ENCODE data around the gene OGFOD2. TPM values are rescaled to one million over a fixed set of nuclear protein-coding genes. Genes with fewer than 3 reads are reported as not detected.

Gene OGFOD2
- total RNA-seq, 6 experiments from 2014 or later, result 16.2 to 18.3 (median 17.6) TPM

DNA sequence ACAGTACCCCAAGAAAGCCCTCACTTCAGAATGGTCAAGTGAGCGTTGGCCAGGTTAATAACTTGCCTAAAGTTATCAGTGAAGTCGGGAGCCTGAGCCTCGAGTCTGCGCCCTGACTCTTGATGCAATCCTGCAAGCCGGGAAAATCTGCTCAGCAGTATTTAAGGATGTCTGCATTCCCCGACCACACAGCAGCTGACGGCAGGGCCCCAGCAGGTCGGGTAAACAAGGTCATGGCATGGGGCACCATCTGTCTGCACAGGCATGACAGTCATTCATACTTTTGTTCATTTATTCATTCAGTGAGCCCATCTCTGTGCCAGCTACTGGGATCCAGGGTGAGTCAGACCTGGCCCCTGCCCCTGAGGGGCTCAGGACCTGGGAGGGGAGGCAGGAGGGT, 19.9 kb upstream of the OGFOD2 start:
- no peak overlapping the region for H3K27ac Mint-ChIP-seq
- peaks cover 12% of the 10 kb centered on the region for H3K4me1 Mint-ChIP-seq (ENCODE audit: low read depth)
- TF ChIP-seq, protein P1, sequence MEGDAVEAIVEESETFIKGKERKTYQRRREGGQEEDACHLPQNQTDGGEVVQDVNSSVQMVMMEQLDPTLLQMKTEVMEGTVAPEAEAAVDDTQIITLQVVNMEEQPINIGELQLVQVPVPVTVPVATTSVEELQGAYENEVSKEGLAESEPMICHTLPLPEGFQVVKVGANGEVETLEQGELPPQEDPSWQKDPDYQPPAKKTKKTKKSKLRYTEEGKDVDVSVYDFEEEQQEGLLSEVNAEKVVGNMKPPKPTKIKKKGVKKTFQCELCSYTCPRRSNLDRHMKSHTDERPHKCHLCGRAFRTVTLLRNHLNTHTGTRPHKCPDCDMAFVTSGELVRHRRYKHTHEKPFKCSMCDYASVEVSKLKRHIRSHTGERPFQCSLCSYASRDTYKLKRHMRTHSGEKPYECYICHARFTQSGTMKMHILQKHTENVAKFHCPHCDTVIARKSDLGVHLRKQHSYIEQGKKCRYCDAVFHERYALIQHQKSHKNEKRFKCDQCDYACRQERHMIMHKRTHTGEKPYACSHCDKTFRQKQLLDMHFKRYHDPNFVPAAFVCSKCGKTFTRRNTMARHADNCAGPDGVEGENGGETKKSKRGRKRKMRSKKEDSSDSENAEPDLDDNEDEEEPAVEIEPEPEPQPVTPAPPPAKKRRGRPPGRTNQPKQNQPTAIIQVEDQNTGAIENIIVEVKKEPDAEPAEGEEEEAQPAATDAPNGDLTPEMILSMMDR (IDR thresholded peaks at IDR 0.05), result no peak
- H3K4me3 Mint-ChIP-seq, result no peak overlapping the region
- no peak for DNase-seq
- no peaks in the 10 kb centered on the region for H3K9me3 Mint-ChIP-seq
- no peaks in the 10 kb centered on the region; the same call in none of the 2 replicates for H3K27me3 Mint-ChIP-seq (ENCODE audit: insufficient read depth)
- no peaks in the 10 kb centered on the region for H3K36me3 Mint-ChIP-seq (ENCODE audit: low read depth)

GRCh38 chr12:122956035-122956434, 19.0 kb upstream of the OGFOD2 start:
- TF ChIP-seq, protein P1 (IDR thresholded peaks at IDR 0.05), result no peak
- Mint-ChIP-seq H3K4me1 (ENCODE audit: low read depth) (peaks cover 12% of the 10 kb centered on the region), H3K4me3 (no peak overlapping the region), H3K27ac (no peak overlapping the region), H3K27me3 (ENCODE audit: insufficient read depth) (no peaks in the 10 kb centered on the region; the same call in none of the 2 replicates), H3K9me3 (no peaks in the 10 kb centered on the region), H3K36me3 (ENCODE audit: low read depth) (no peaks in the 10 kb centered on the region)
- DNase-seq, result no peak

DNA sequence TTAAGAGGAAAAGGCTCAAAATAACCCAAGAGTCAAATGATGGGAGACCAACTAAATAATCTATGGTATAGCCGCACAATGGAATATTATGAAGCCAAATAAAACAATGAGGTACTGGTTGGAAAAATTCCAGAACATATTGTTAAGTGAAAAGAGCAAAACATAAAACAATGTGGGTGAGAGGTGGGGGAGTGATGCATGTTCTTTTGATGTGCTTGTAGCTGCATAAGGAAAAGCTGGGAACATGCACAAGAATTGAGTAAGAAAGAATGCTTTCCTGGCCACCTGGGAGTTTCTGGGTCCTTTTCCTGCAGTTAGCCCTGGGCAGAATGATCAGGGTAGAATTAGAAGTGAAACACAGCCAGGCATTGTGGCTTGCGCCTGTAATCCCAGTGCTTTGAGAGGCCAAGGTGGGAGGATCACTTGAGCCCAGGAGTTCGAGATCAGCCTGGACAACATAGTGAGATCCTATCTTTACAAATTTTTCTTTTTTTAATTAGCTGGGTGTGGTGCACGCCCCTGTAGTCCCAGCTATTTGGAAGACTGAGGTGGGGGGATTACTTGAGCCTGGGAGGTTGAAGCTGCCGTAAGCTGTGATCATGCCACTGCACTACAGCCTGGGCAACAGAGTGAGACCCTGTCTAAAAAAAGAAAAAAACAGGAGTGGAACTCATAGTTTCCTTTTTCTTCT, 16.7 kb upstream of the OGFOD2 start:
- DNase-seq, result no peak
- Mint-ChIP-seq H3K9me3 (no peaks in the 10 kb centered on the region), H3K27me3 (ENCODE audit: insufficient read depth) (no peaks in the 10 kb centered on the region; the same call in 1 of the 2 replicates), H3K4me3 (no peak overlapping the region), H3K36me3 (ENCODE audit: low read depth) (no peaks in the 10 kb centered on the region), H3K4me1 (ENCODE audit: low read depth) (peaks cover 6% of the 10 kb centered on the region; the same call in 1 of the 2 replicates), H3K27ac (no peak overlapping the region)
- TF ChIP-seq, protein P1 (IDR thresholded peaks at IDR 0.05), result no peak

GRCh38 chr12:122959566-122960192, 15.4 kb upstream of the OGFOD2 start:
- DNase-seq, result no peak
- TF ChIP-seq, protein P1 (IDR thresholded peaks at IDR 0.05), result no peak
- Mint-ChIP-seq H3K36me3 (ENCODE audit: low read depth) (no peaks in the 10 kb centered on the region), H3K4me1 (ENCODE audit: low read depth) (peaks cover 8% of the 10 kb centered on the region), H3K27me3 (ENCODE audit: insufficient read depth) (no peaks in the 10 kb centered on the region; the same call in 1 of the 2 replicates), H3K27ac (no peak overlapping the region), H3K4me3 (no peak overlapping the region), H3K9me3 (no peaks in the 10 kb centered on the region)

GRCh38 chr12:122960193-122960569, 14.9 kb upstream of the OGFOD2 start:
- no peaks in the 10 kb centered on the region; the same call in 1 of the 2 replicates for H3K27me3 Mint-ChIP-seq (ENCODE audit: insufficient read depth)

More at GRCh38 chr12:122960193-122960569, 14.9 kb upstream of the OGFOD2 start:
- Mint-ChIP-seq H3K4me3 (no peak overlapping the region), H3K36me3 (ENCODE audit: low read depth) (no peaks in the 10 kb centered on the region), H3K4me1 (ENCODE audit: low read depth) (peaks cover 13% of the 10 kb centered on the region), H3K9me3 (no peaks in the 10 kb centered on the region), H3K27ac (no peak overlapping the region)
- DNase-seq, result no peak
- TF ChIP-seq, protein P1 (IDR thresholded peaks at IDR 0.05), result no peak

Measured in HFFc6 (cell line).